H1 (cell line): ENCODE results near the gene EIF4EBP2. TPM values are rescaled to one million over a fixed set of nuclear protein-coding genes. Genes with fewer than 3 reads are reported as not detected.

Experiments
- CTCF ChIA-PET: fragments of 300-600 bp; sonication (Branson Sonifier 250); formaldehyde crosslinking; loops from one replicate; lab custom pipeline; 2021; ENCODE audit not compliant: partially characterized antibody; lab: Charles Lee
- POLR2A ChIA-PET: fragments of 300-600 bp; sonication (Branson Sonifier 250); formaldehyde crosslinking; loops from one replicate; lab custom pipeline; 2021; ENCODE audit warnings: inconsistent platforms; ENCODE audit not compliant: partially characterized antibody; lab: Charles Lee
- DNase-seq, 2 experiments: peaks; one replicate each; pipeline versions ENCODE4 v3.0.0 to v3.0.0-alpha.2; 2010 to 2022; ENCODE audit warnings: low spot score in 2 of 2, low read depth in 1 of 2, mixed read lengths in 1 of 2
- FAIRE-seq: peaks from 2 replicates; lab custom pipeline; 2011; peaks lifted over from hg19 to GRCh38; lab: Jason Lieb, UNC
- H2AFZ ChIP-seq: 2 replicates; pipeline ENCODE4 v1.8.1; 2012; ENCODE audit warnings: low read length, inconsistent platforms
- H2AK5ac ChIP-seq: 2 replicates; pipeline ENCODE4 v1.6.1; 2013; ENCODE audit warnings: low read depth, low read length
- H2BK120ac ChIP-seq: replicated peaks from 2 replicates; pipeline ENCODE3; 2013; ENCODE audit warnings: low read depth, low read length, inconsistent platforms
- H2BK12ac ChIP-seq: 2 replicates; pipeline ENCODE4 v1.6.1; 2013; ENCODE audit warnings: low read depth, low read length
- H2BK15ac ChIP-seq: 2 replicates; pipeline ENCODE4 v1.6.1; 2013; ENCODE audit warnings: low read length
- H2BK20ac ChIP-seq: 2 replicates; pipeline ENCODE4 v1.6.1; 2013; ENCODE audit warnings: low read length
- H2BK5ac ChIP-seq: 2 replicates; pipeline ENCODE4 v1.6.1; 2013; ENCODE audit warnings: low read depth, low read length
- H3K14ac ChIP-seq: 2 replicates; pipeline ENCODE4 v1.6.1; 2013; ENCODE audit warnings: inconsistent platforms; ENCODE audit not compliant: insufficient read length
- H3K18ac ChIP-seq: 2 replicates; pipeline ENCODE4 v1.6.1; 2013; ENCODE audit warnings: low read length; ENCODE audit errors: extremely low read depth
- H3K23ac ChIP-seq: 2 replicates; pipeline ENCODE4 v1.6.1; 2013; ENCODE audit warnings: inconsistent platforms; ENCODE audit not compliant: insufficient read length
- H3K23me2 ChIP-seq: 2 replicates; pipeline ENCODE4 v1.6.1; 2013; ENCODE audit warnings: low read depth, low read length
- H3K27ac ChIP-seq: 2 replicates; pipeline ENCODE4 v1.6.1; 2011; ENCODE audit warnings: low read depth, low read length, inconsistent platforms
- H3K27me3 ChIP-seq, 4 experiments: replicated peaks in 1 of 4; 1 replicate in 1 of 4; 2 replicates in 3 of 4; pipeline versions ENCODE4 v1.6.1 to v1.8.1; 2011 to 2013; ENCODE audit warnings: low read length in 3 of 4, mild to moderate bottlenecking in 3 of 4, inconsistent platforms in 2 of 4, mixed read lengths in 2 of 4, moderate library complexity in 1 of 4; ENCODE audit not compliant: control insufficient read depth in 3 of 4, insufficient read depth in 3 of 4; ENCODE audit errors: extremely low read depth in 1 of 4
- H3K36me3 ChIP-seq, 4 experiments: 2 replicates each; pipeline versions ENCODE4 v1.6.1 to v1.8.1; 2011 to 2013; ENCODE audit warnings: mild to moderate bottlenecking in 4 of 4, low read length in 3 of 4, moderate library complexity in 2 of 4, control low read depth in 1 of 4, inconsistent platforms in 1 of 4; ENCODE audit not compliant: insufficient read depth in 4 of 4, control insufficient read depth in 2 of 4
- H3K4ac ChIP-seq: replicated peaks from 2 replicates; pipeline ENCODE3; 2013; ENCODE audit warnings: low read length, low read depth, mixed read lengths, inconsistent platforms; ENCODE audit not compliant: insufficient read length
- H3K4me1 ChIP-seq, 4 experiments: replicated peaks in 1 of 4; 1 replicate in 1 of 4; 2 replicates in 3 of 4; pipeline versions ENCODE4 v1.6.1 to v1.8.1; 2011 to 2013; ENCODE audit warnings: low read length in 3 of 4, inconsistent platforms in 2 of 4, mixed read lengths in 1 of 4; ENCODE audit not compliant: insufficient read depth in 4 of 4, control insufficient read depth in 3 of 4
- H3K4me2 ChIP-seq, 2 experiments: 2 replicates each; pipeline versions ENCODE4 v1.6.1 to v1.8.1; 2011 to 2013; ENCODE audit warnings: low read depth in 2 of 2, low read length in 2 of 2, control low read depth in 1 of 2, inconsistent platforms in 1 of 2, mild to moderate bottlenecking in 1 of 2; ENCODE audit not compliant: insufficient read depth in 1 of 2
- H3K4me3 ChIP-seq, 4 experiments: fragments of 200-600, 300-600 bp in 1 of 4; sonication (generic), shearing (Covaris generic), sonication (Bioruptor Twin) in 1 of 4; 2 replicates each; pipeline versions ENCODE4 v1.5.1 to v1.8.1; 2011 to 2016; ENCODE audit warnings: low read length in 4 of 4, low read depth in 3 of 4, control low read depth in 2 of 4, inconsistent platforms in 2 of 4, mild to moderate bottlenecking in 2 of 4, mixed read lengths in 1 of 4, moderate library complexity in 1 of 4; ENCODE audit not compliant: insufficient read depth in 2 of 4; ENCODE audit errors: extremely low read depth in 1 of 4
- H3K56ac ChIP-seq: replicated peaks from 2 replicates; pipeline ENCODE3; 2013; ENCODE audit warnings: low read depth, mild to moderate bottlenecking, mixed read lengths, low read length, inconsistent platforms; ENCODE audit not compliant: insufficient read length
- H3K79me1 ChIP-seq: 2 replicates; pipeline ENCODE4 v1.6.1; 2013; ENCODE audit warnings: low read depth, low read length, control low read depth
- H3K79me2 ChIP-seq, 2 experiments: 2 replicates each; pipeline versions ENCODE4 v1.6.1 to v1.8.1; 2012 to 2013; ENCODE audit warnings: low read length in 2 of 2, mild to moderate bottlenecking in 2 of 2, inconsistent platforms in 1 of 2; ENCODE audit not compliant: insufficient read depth in 2 of 2, control insufficient read depth in 1 of 2
- H3K9ac ChIP-seq, 4 experiments: replicated peaks in 1 of 4; 1 replicate in 1 of 4; 2 replicates in 3 of 4; pipeline versions ENCODE4 v1.6.1 to v1.8.1; 2011 to 2013; ENCODE audit warnings: low read depth in 3 of 4, low read length in 3 of 4, control low read depth in 2 of 4, mild to moderate bottlenecking in 2 of 4, moderate library complexity in 2 of 4, inconsistent platforms in 1 of 4; ENCODE audit errors: extremely low read depth in 1 of 4
- H3K9me3 ChIP-seq, 2 experiments: 2 replicates each; pipeline versions ENCODE4 v1.6.1 to v1.8.1; 2012 to 2013; ENCODE audit warnings: mild to moderate bottlenecking in 2 of 2, moderate library complexity in 2 of 2, control low read depth in 1 of 2, inconsistent platforms in 1 of 2, low read depth in 1 of 2, low read length in 1 of 2, mixed read lengths in 1 of 2; ENCODE audit not compliant: insufficient read depth in 2 of 2
- H4K20me1 ChIP-seq, 2 experiments: replicated peaks in 1 of 2; 2 replicates each; pipeline versions ENCODE3 to v1.8.1; 2011 to 2013; ENCODE audit warnings: inconsistent platforms in 2 of 2, low read length in 2 of 2, mild to moderate bottlenecking in 1 of 2; ENCODE audit not compliant: insufficient read depth in 2 of 2, control insufficient read depth in 1 of 2
- H4K5ac ChIP-seq: 2 replicates; pipeline ENCODE4 v1.6.1; 2013; ENCODE audit warnings: low read length, low read depth, mixed read lengths, inconsistent platforms; ENCODE audit not compliant: insufficient read length
- H4K8ac ChIP-seq: 2 replicates; pipeline ENCODE4 v1.8.0; 2013; ENCODE audit warnings: mild to moderate bottlenecking, moderate library complexity, low read length, inconsistent platforms; ENCODE audit not compliant: insufficient read depth; ENCODE audit errors: extremely low read depth
- H4K91ac ChIP-seq: replicated peaks from 2 replicates; pipeline ENCODE3; 2013; ENCODE audit warnings: low read length, mixed read lengths, inconsistent platforms; ENCODE audit not compliant: insufficient read length
- CHD1 ChIP-seq: IDR thresholded peaks from 2 replicates; pipeline ENCODE4 v1.6.1; 2012; ENCODE audit warnings: low read depth, low read length, improper control_type of control experiment
- CREB1 ChIP-seq: IDR thresholded peaks from 2 replicates; pipeline ENCODE4 v1.6.1; 2012; ENCODE audit warnings: inconsistent platforms
- EGR1 ChIP-seq: IDR thresholded peaks from 2 replicates; pipeline ENCODE4 v1.6.1; 2011; ENCODE audit warnings: low read depth, low read length, borderline replicate concordance
- GTF2F1 ChIP-seq: IDR thresholded peaks from 2 replicates; pipeline ENCODE4 v1.6.1; 2012; ENCODE audit warnings: low read depth, low read length, improper control_type of control experiment, borderline replicate concordance
- SIN3A ChIP-seq, 2 experiments: IDR thresholded peaks in 1 of 2; conservative IDR thresholded peaks in 1 of 2; 2 replicates each; pipeline ENCODE4 v1.6.1; 2011 to 2012; ENCODE audit warnings: low read length in 2 of 2, improper control_type of control experiment in 1 of 2, low read depth in 1 of 2, mild to moderate bottlenecking in 1 of 2
- SIX5 ChIP-seq: IDR thresholded peaks from 2 replicates; pipeline ENCODE4 v1.6.1; 2011; ENCODE audit warnings: mild to moderate bottlenecking, low read depth, low read length
- SP2 ChIP-seq: IDR thresholded peaks from 2 replicates; pipeline ENCODE4 v1.6.1; 2012; ENCODE audit warnings: mild to moderate bottlenecking, low read length, inconsistent platforms
- SP4 ChIP-seq: IDR thresholded peaks from 2 replicates; pipeline ENCODE4 v1.6.1; 2012; ENCODE audit warnings: low read length, inconsistent platforms
- SUZ12 ChIP-seq: fragments of 200-600 bp; sonication (generic); IDR thresholded peaks from 2 replicates; pipeline ENCODE4 v1.6.1; 2012; ENCODE audit warnings: mild to moderate bottlenecking, inconsistent platforms, low read length, moderate library complexity, mixed read lengths
- WGBS, 2 experiments: shearing (Covaris generic) in 1 of 2; methylation state at CpG; one replicate each; pipeline versions ENCODE4 v1.1.6 to v1.1.7; 2013 to 2015; ENCODE audit warnings: low lambda C conversion rate in 2 of 2, mixed read lengths in 2 of 2, inconsistent platforms in 1 of 2, low coverage in 1 of 2, missing lambda C conversion rate in 1 of 2; ENCODE audit not compliant: insufficient replicate concordance in 2 of 2, insufficient coverage in 1 of 2, insufficient read length in 1 of 2; ENCODE audit errors: extremely low coverage in 1 of 2, missing lambda C conversion rate in 1 of 2; 5-methylcytosine and 5-hydroxymethylcytosine counted together
- polyA plus RNA-seq, 7 experiments: library from polyadenylated mRNA; depleted of rRNA in 3 of 7; stranded (reverse) in 5 of 7; unstranded in 2 of 7; fragments of >200 nt in 5 of 7; fragments of 200-250 nt in 2 of 7; gene quantifications; 1 replicate in 5 of 7; 2 replicates in 1 of 7; 4 replicates in 1 of 7; pipeline versions ENCODE4 v1.2.1 to v1.2.3, GENCODE V29; 2011 to 2013; ENCODE audit warnings: missing spikeins in 2 of 7, mixed read lengths in 2 of 7
- total RNA-seq: library from RNA; stranded (reverse); fragmentation: NEBNext Ultra II Directional; extraction: Animal tissue kit (Norgen Biotek cat#: 25700); gene quantifications from 2 replicates; pipeline ENCODE4 v1.2.1, GENCODE V29; 2021
- TF ChIP-seq, protein P1 (sequence below): IDR thresholded peaks from 2 replicates; pipeline ENCODE4 v1.6.1; 2012; ENCODE audit warnings: inconsistent platforms

Gene EIF4EBP2
- total and polyA plus RNA-seq, 2 of the 8 experiments (the other 6 are each of a cell fraction or from before 2014, with no cell fraction given): 55.3 to 144 TPM

DNA sequence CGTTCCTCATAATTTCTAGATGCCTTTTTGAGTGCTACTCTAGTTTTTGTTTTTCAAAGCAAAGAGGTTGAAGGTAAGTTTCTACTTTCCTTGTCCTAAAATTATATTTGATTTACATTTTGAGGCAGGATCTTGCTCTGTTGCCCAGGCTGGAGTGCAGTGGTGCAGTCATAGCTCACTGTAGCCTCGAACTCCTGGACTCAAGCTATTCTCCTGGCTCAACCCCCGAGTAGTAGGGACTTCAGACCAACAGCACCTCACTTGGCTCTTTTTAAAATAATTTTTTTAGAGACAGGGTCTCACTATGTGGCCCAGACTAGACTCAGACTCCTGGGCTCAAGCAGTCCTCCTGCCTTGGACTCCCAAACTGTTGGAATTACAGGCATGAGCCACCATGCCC is 14.8 kb downstream of the EIF4EBP2 start:
- Histone ChIP-seq H3K4me3 (no peak overlapping the region), H3K9me3 (no peaks in the 10 kb centered on the region), H4K5ac (no peak overlapping the region), H2BK12ac (no peak overlapping the region), H2BK15ac (no peak overlapping the region), H3K27me3 (no peaks in the 10 kb centered on the region), H3K36me3 (peaks cover 2 to 36% (median 22%) of the 10 kb centered on the region in 4 experiments; a peak in 7 of 8 replicates), H3K4ac (no peak overlapping the region), H3K18ac (no peak overlapping the region), H2BK120ac (no peak overlapping the region), H3K23ac (no peak overlapping the region), H2BK5ac (no peak overlapping the region), H3K79me1 (peaks cover 2% of the 10 kb centered on the region; the same call in 1 of the 2 replicates), H3K9ac (no peak overlapping the region), H4K91ac (no peak overlapping the region), H3K56ac (no peak overlapping the region), H2BK20ac (no peak overlapping the region), H3K79me2 (peaks cover 0 to 26% of the 10 kb centered on the region in 2 experiments; a peak in 3 of 4 replicates), H3K4me1 (peaks cover 0 to 2% (median 0%) of the 10 kb centered on the region in 4 experiments; a peak in 1 of 7 replicates), H4K8ac (no peak overlapping the region), H3K14ac (no peak overlapping the region), H4K20me1 (peaks cover 4 to 5% of the 10 kb centered on the region in 2 experiments), H3K4me2 (no peak overlapping the region), H3K27ac (no peak overlapping the region), H3K23me2 (no peaks in the 10 kb centered on the region), H2AFZ (no peak overlapping the region), H2AK5ac (no peak overlapping the region)
- no peak for TF ChIP-seq EGR1
- no peak for TF ChIP-seq SP4
- no peak for TF ChIP-seq CHD1
- TF ChIP-seq, protein P1, sequence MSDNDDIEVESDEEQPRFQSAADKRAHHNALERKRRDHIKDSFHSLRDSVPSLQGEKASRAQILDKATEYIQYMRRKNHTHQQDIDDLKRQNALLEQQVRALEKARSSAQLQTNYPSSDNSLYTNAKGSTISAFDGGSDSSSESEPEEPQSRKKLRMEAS: no peak
- TF ChIP-seq SIX5: no peak
- no peak for TF ChIP-seq SUZ12
- no peak for TF ChIP-seq SP2
- no peak for TF ChIP-seq SIN3A (conservative IDR thresholded peaks at IDR 0.05 in 1 of 2, IDR thresholded peaks at IDR 0.05 in 1 of 2; ENCODE audit: low read depth in 1 of 2, low read length in 2 of 2)
- TF ChIP-seq CREB1: no peak
- no peak for TF ChIP-seq GTF2F1
- DNase-seq: no peak
- no peak for FAIRE-seq
- CTCF ChIA-PET: interaction anchor here (1.1 to 1.5 kb wide), 2 partner anchors 42 to 113 kb away, joined by 3 to 5 read pairs; no protein-coding TSS in a partner anchor
- 94% methylated on average over 3 of the region's 3 CpGs; no CpG with 5 or more reads in 1 of the 2 experiments for WGBS, 2 experiments
- POLR2A ChIA-PET: interaction anchor here (0.8 to 2.3 kb wide), 6 partner anchors 8 to 19 kb away, joined by 3 to 8 read pairs (median 5); no protein-coding TSS in a partner anchor
